Adrenal gland (tissue), 12 donors: ENCODE data around the gene POLR2A. TPM values are rescaled to one million over a fixed set of nuclear protein-coding genes. Genes with fewer than 3 reads are reported as not detected.

Experiments
- DNase-seq, 7 donors: peaks; one replicate each; pipeline ENCODE4 v3.0.0-alpha.2; 2019 to 2020
- H3K27ac ChIP-seq, 5 donors: fragments of 200-600 bp; sonication (generic) in 4 of 5; 1 replicate in 3 of 5; 2 replicates in 2 of 5; pipeline versions ENCODE4 v1.5.1 to v1.8.0; 2016 to 2020; ENCODE audit warnings: mild to moderate bottlenecking in 1 of 5
- H3K27me3 ChIP-seq: fragments of 200-600 bp; 2 replicates; pipeline ENCODE4 v1.8.0; 2021
- H3K36me3 ChIP-seq, 2 donors: fragments of 200-600 bp; replicated peaks in 1 of 2; 1 replicate in 1 of 2; 2 replicates in 1 of 2; pipeline versions ENCODE4 v1.5.1 to v1.8.0; 2018 to 2022
- H3K4me1 ChIP-seq, 2 donors: fragments of 200-600 bp; replicated peaks in 1 of 2; 1 replicate in 1 of 2; 2 replicates in 1 of 2; pipeline versions ENCODE4 v1.5.1 to v1.8.0; 2018 to 2021
- H3K4me3 ChIP-seq, 4 donors: fragments of 200-600 bp; sonication (generic) in 3 of 4; one replicate each; pipeline ENCODE4 v1.5.1; 2016 to 2018
- H3K9me3 ChIP-seq, 3 donors: fragments of 200-600 bp; sonication (generic) in 1 of 3; replicated peaks in 1 of 3; 1 replicate in 2 of 3; 2 replicates in 1 of 3; pipeline versions ENCODE4 v1.5.1 to v1.8.0; 2016 to 2021
- CTCF ChIP-seq, 6 experiments: fragments of 450-650 bp in 4 of 6; fragments of 200-600 bp in 2 of 6; sonication (generic) in 1 of 6; IDR thresholded peaks; 1 replicate in 5 of 6; 2 replicates in 1 of 6; pipeline versions ENCODE4 v1.5.1 to v1.8.0; 2016 to 2021; ENCODE audit warnings: antibody characterized with exemption in 6 of 6, mild to moderate bottlenecking in 2 of 6, moderate library complexity in 1 of 6
- POLR2A ChIP-seq, 2 donors: fragments of 450-650 bp; IDR thresholded peaks; one replicate each; pipeline ENCODE4 v1.6.1; 2017; ENCODE audit warnings: antibody characterized with exemption in 2 of 2, mild to moderate bottlenecking in 2 of 2, moderate library complexity in 1 of 2
- WGBS, 4 donors: extraction: QIAGEN DNeasy Blood & Tissue Kit in 2 of 4; methylation state at CpG; one replicate each; pipeline versions ENCODE4 v1.1.5 to v1.1.7; 2013 to 2017; 5-methylcytosine and 5-hydroxymethylcytosine counted together
- intact Hi-C, 2 donors: fragments of 100-400 bp; cut with DNase I; formaldehyde crosslinking; loops; one replicate each; pipeline versions ENCODE4 v1.14.1 to v1.15.0; 2022 to 2023
- polyA plus RNA-seq, 3 donors: library from polyadenylated mRNA; stranded (reverse); fragments of 200-250 nt in 2 of 3; fragments of 350-450 nt in 1 of 3; fragmentation: Illumina TruSeq in 1 of 3; extraction: RNeasy Lipid Tissue Mini Kit (QIAGEN cat#74804) in 1 of 3; gene quantifications; one replicate each; pipeline ENCODE4 v1.2.3, GENCODE V29; 2013 to 2014
- total RNA-seq, 9 donors: library from RNA; depleted of rRNA in 4 of 9; stranded (reverse); fragments of >200 nt in 4 of 9; fragments of 120-200 nt in 1 of 9; fragmentation: NEBNext Ultra II Directional in 1 of 9; extraction: Animal tissue kit (Norgen Biotek cat#: 25700) in 1 of 9; gene quantifications; one replicate each; pipeline versions ENCODE4 v1.1.0 to v1.2.4, GENCODE V29; 2013 to 2023
- donor health status: healthy with polysubstance abuse.
- donor health status: Bipolar disorder and iron deficiency.
- donor health status: DM: yes; HTN: yes; CAD: no.
- donor health status: DM: no; HTN: no; CAD: no.
- donor health status: DM: no; HTN: no; CAD: no.
- donor health status: DM: yes; HTN: yes; CAD: no.

Gene POLR2A
- total and polyA plus RNA-seq, 12 donors = 19.3 to 172 (median 87.7) TPM

- intact Hi-C loops = no loop called here
Observed at GRCh38 chr17:7530023-7530900, 46.1 kb downstream of the POLR2A start.

DNA sequence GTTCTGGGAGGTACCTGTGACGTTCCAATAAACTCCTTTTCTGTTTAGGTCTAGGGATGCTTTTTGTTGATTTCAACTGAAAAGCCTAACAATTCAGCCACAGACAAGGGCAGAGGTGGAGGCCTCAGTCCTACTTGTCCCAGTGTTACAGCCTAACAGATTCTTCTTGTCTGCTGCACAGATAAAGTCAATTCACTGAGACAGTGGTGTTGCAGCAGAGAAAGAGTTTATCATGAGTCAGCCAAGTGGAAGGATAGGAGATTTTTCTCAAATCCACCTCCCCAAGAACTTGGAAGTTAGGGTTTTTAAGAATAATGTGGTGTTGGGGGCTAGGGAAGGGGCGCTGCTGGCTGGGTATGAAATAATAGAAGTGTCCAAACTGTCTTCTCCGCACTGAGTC, 53.9 kb downstream of the POLR2A start:
- no peak for DNase-seq
- 60 to 77% (median 74%) methylated on average over 3 of the region's 3 CpGs for WGBS, 4 donors
- TF ChIP-seq CTCF (IDR thresholded peaks at IDR 0.05) = no peak
- no peak for TF ChIP-seq POLR2A (IDR thresholded peaks at IDR 0.05)
- H3K27me3 ChIP-seq = no peaks in the 10 kb centered on the region
- H3K36me3 ChIP-seq = no peaks in the 10 kb centered on the region
- no peak overlapping the region for H3K4me3 ChIP-seq
- H3K27ac ChIP-seq = no peak overlapping the region
- H3K9me3 ChIP-seq = no peaks in the 10 kb centered on the region
- intact Hi-C loops = no loop called here
- H3K4me1 ChIP-seq = no peaks in the 10 kb centered on the region

More at GRCh38 chr17:7530023-7530900, 46.1 kb downstream of the POLR2A start:
- Histone ChIP-seq H3K36me3 (no peaks in the 10 kb centered on the region), H3K4me1 (no peaks in the 10 kb centered on the region), H3K27ac (no peak overlapping the region), H3K4me3 (no peak overlapping the region), H3K9me3 (peaks cover 0 to 6% (median 0%) of the 10 kb centered on the region in 3 donors), H3K27me3 (no peaks in the 10 kb centered on the region)
- WGBS, 4 donors = 91 to 93% (median 92%) methylated on average over 6 of the region's 6 CpGs
- TF ChIP-seq CTCF (IDR thresholded peaks at IDR 0.05) (no peak), POLR2A (IDR thresholded peaks at IDR 0.05) (no peak)
- no peak for DNase-seq

DNA sequence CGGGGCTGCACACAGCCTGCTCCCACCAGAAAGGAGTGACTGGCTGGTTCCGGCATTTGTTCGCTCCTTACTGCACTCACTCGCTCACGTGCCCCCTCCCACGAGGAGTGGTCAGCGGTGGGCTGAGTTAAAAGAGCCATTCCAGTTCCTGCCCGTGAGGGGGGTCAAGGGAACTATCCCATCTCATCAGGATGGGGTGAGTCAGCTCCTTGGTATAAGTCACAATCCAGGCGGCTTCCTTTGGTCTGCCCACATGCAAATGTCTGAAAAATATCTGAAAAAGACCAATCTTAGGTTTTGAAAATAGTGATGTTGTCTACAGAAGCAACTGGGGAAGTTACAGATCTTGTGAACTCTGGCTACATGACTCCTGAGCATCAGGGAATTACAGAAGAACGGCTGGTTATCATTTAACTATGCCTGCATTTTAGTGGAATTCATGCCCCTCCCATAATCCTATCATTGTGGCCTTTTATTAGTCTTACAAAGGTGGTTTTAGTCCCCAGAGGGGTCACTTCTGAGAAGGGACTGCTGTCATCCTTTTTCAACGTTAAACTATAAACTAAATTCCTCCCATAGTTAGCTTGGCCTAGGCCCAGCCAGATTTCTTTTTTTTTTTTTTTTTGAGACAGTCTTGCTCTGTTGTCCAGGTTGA, 54.9 kb downstream of the POLR2A start:
- H3K4me1 ChIP-seq = peaks cover 0 to under 1% of the 10 kb centered on the region in 2 donors
- intact Hi-C loops = no loop called here
- DNase-seq = no peak
- H3K9me3 ChIP-seq = no peaks in the 10 kb centered on the region
- no peaks in the 10 kb centered on the region for H3K27me3 ChIP-seq
- no peak for TF ChIP-seq POLR2A (IDR thresholded peaks at IDR 0.05)
- TF ChIP-seq CTCF (IDR thresholded peaks at IDR 0.05) = no peak
- no peak overlapping the region for H3K27ac ChIP-seq
- H3K36me3 ChIP-seq = no peaks in the 10 kb centered on the region
- H3K4me3 ChIP-seq = no peak overlapping the region
- WGBS, 4 donors = 71 to 77% (median 75%) methylated on average over 4 to 11 of the region's 11 CpGs

DNA sequence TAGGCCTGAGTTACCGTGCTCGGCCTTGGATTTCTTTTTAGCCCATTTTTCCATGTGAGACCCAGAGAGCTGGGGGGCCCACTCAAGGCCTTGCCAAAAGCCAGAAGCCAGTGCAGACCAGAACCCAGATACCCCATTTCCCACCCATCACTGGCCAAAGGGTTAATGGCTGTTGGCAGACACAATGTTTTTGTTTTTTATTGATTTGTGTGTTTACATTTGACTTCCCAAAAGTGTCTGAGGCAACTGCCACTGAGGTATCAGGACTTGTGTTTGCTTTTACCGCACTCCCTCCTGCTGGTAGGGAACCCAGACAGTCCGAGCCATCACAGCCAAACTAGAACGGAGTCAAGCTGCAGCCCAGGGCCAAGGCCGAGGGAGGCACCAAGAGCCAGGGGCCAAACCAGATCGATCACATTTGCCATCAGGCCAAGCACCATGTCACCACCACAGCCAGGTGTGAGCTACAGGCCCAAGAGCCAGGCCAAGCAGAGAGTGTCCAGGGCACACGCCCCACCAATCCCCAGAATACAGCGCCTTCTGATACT, 57.0 kb downstream of the POLR2A start:
- H3K4me3 ChIP-seq = no peak overlapping the region
- H3K27me3 ChIP-seq = no peaks in the 10 kb centered on the region
- 85 to 92% (median 89%) methylated on average over 8 to 9 of the region's 9 CpGs for WGBS, 4 donors
- peaks cover 4 to 10% of the 10 kb centered on the region in 2 donors for H3K4me1 ChIP-seq
- no peaks in the 10 kb centered on the region for H3K9me3 ChIP-seq
- H3K27ac ChIP-seq = no peak overlapping the region
- intact Hi-C loops = no loop called here
- TF ChIP-seq POLR2A (IDR thresholded peaks at IDR 0.05) (no peak), CTCF (IDR thresholded peaks at IDR 0.05) (no peak)
- no peaks in the 10 kb centered on the region for H3K36me3 ChIP-seq
- no peak for DNase-seq
